ENCODE data around the gene PARP9. TPM values are rescaled to one million over a fixed set of nuclear protein-coding genes. Genes with fewer than 3 reads are reported as not detected.

Gene PARP9
- total and polyA plus RNA-seq, 2 experiments from 2014 or later, result 15.0 to 29.8 TPM

DNA sequence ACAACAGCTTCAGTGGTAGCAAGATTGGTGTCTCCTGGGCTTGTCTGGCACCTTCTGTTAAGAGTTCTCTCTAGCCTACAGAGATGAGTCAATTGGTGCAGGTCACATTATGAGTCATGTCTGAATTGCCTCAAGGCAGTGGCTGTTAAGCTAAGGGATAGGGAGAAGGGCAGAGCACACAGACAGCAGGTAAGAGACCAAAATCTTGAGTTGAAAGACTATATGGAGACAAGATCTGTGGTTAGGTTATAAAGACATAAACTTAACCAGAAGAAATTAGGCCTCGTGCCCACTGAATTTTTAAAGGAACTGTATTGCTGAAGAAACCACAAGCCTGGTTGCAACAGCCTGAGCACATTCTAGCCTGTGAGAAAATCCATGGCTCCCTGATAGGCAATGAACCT is 30.2 kb downstream of the PARP9 start:
- peak overlapping the region; percentile 40 for H3K27ac ChIP-seq
- no peaks in the 10 kb centered on the region for H3K9me3 ChIP-seq (ENCODE audit: low read depth)
- H3K79me2 ChIP-seq, result no peaks in the 10 kb centered on the region
- 57% methylated on average over 1 of the region's 1 CpG for WGBS (ENCODE audit: low lambda C conversion rate, missing lambda C conversion rate)
- H3K4me3 ChIP-seq, result no peak overlapping the region
- H3K36me3 ChIP-seq (replicated peaks; ENCODE audit: insufficient read depth, low read depth), result no peaks in the 10 kb centered on the region
- no peaks in the 10 kb centered on the region for H3K27me3 ChIP-seq
- H3K4me1 ChIP-seq (ENCODE audit: insufficient read depth), result no peaks in the 10 kb centered on the region
- TF ChIP-seq, protein P1, sequence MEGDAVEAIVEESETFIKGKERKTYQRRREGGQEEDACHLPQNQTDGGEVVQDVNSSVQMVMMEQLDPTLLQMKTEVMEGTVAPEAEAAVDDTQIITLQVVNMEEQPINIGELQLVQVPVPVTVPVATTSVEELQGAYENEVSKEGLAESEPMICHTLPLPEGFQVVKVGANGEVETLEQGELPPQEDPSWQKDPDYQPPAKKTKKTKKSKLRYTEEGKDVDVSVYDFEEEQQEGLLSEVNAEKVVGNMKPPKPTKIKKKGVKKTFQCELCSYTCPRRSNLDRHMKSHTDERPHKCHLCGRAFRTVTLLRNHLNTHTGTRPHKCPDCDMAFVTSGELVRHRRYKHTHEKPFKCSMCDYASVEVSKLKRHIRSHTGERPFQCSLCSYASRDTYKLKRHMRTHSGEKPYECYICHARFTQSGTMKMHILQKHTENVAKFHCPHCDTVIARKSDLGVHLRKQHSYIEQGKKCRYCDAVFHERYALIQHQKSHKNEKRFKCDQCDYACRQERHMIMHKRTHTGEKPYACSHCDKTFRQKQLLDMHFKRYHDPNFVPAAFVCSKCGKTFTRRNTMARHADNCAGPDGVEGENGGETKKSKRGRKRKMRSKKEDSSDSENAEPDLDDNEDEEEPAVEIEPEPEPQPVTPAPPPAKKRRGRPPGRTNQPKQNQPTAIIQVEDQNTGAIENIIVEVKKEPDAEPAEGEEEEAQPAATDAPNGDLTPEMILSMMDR (IDR thresholded peaks at IDR 0.05; ENCODE audit: poor library complexity), result no peak
- TF ChIP-seq EZH2 (IDR thresholded peaks at IDR 0.05; ENCODE audit: borderline replicate concordance) (no peak), EZH2phosphoT487 (IDR thresholded peaks at IDR 0.05; ENCODE audit: low read depth, severe bottlenecking, unreplicated experiment) (no peak)
- DNase-seq (ENCODE audit: low spot score), result peak; percentile 42
- no peak overlapping the region for H3K4me2 ChIP-seq
- H3K9me2 ChIP-seq (replicated peaks; ENCODE audit: insufficient read depth), result no peaks in the 10 kb centered on the region
- H4K20me1 ChIP-seq (ENCODE audit: insufficient read depth, poor library complexity, severe bottlenecking), result no peaks in the 10 kb centered on the region
- no peak overlapping the region for H2AFZ ChIP-seq

DNA sequence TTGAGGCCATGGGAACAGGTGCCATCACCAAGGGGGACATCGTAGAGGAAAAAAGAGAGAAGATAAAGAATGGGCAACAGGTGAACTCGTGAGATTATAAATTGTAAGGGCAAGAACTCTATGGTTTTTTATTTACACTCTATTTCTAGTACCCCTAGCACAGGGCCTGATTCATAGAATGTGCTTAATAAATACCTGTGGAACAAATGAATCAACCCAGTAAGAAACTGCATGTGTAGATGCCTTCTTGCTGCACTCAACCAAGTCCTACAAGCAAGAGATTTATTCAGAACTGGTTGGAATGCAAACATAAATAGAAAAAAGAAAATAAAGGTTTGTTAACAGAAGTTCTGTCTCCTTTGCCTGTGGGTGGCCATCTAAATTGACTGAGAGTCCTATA is 30.6 kb downstream of the PARP9 start:
- no peaks in the 10 kb centered on the region for H3K9me3 ChIP-seq (ENCODE audit: low read depth)
- H3K27me3 ChIP-seq, result no peaks in the 10 kb centered on the region
- H3K79me2 ChIP-seq, result no peaks in the 10 kb centered on the region
- no peak overlapping the region for H3K4me3 ChIP-seq
- WGBS (ENCODE audit: low lambda C conversion rate, missing lambda C conversion rate), result 89% methylated on average over 2 of the region's 2 CpGs
- H3K4me2 ChIP-seq, result no peak overlapping the region
- H3K9me2 ChIP-seq (replicated peaks; ENCODE audit: insufficient read depth), result no peaks in the 10 kb centered on the region
- H3K4me1 ChIP-seq (ENCODE audit: insufficient read depth), result no peaks in the 10 kb centered on the region
- no peaks in the 10 kb centered on the region for H4K20me1 ChIP-seq (ENCODE audit: insufficient read depth, poor library complexity, severe bottlenecking)
- DNase-seq (ENCODE audit: low spot score), result no peak
- no peak overlapping the region for H3K27ac ChIP-seq
- H3K36me3 ChIP-seq (replicated peaks; ENCODE audit: insufficient read depth, low read depth), result no peaks in the 10 kb centered on the region
- no peak overlapping the region for H2AFZ ChIP-seq
- TF ChIP-seq, protein P1 (IDR thresholded peaks at IDR 0.05; ENCODE audit: poor library complexity), result no peak
- TF ChIP-seq EZH2 (IDR thresholded peaks at IDR 0.05; ENCODE audit: borderline replicate concordance) (no peak), EZH2phosphoT487 (IDR thresholded peaks at IDR 0.05; ENCODE audit: low read depth, severe bottlenecking, unreplicated experiment) (no peak)

GRCh38 chr3:122530164-122530563 is 33.9 kb downstream of the PARP9 start:
- TF ChIP-seq EZH2phosphoT487 (IDR thresholded peaks at IDR 0.05; ENCODE audit: low read depth, severe bottlenecking, unreplicated experiment), result no peak
- 98% methylated on average over 2 of the region's 2 CpGs for WGBS (ENCODE audit: low lambda C conversion rate, missing lambda C conversion rate)

GRCh38 chr3:122523317-122523716 is 40.8 kb downstream of the PARP9 start:
- Histone ChIP-seq H3K4me3 (no peak overlapping the region), H3K27ac (no peak overlapping the region), H4K20me1 (ENCODE audit: insufficient read depth, poor library complexity, severe bottlenecking) (no peaks in the 10 kb centered on the region), H3K27me3 (no peaks in the 10 kb centered on the region), H2AFZ (no peak overlapping the region), H3K4me2 (no peak overlapping the region), H3K9me3 (ENCODE audit: low read depth) (no peaks in the 10 kb centered on the region), H3K79me2 (no peaks in the 10 kb centered on the region), H3K9me2 (replicated peaks; ENCODE audit: insufficient read depth) (no peaks in the 10 kb centered on the region), H3K36me3 (replicated peaks; ENCODE audit: insufficient read depth, low read depth) (no peaks in the 10 kb centered on the region), H3K4me1 (ENCODE audit: insufficient read depth) (no peaks in the 10 kb centered on the region)
- 93% methylated on average over 11 of the region's 11 CpGs for WGBS (ENCODE audit: low lambda C conversion rate, missing lambda C conversion rate)
- TF ChIP-seq EZH2 (IDR thresholded peaks at IDR 0.05; ENCODE audit: borderline replicate concordance) (no peak), EZH2phosphoT487 (IDR thresholded peaks at IDR 0.05; ENCODE audit: low read depth, severe bottlenecking, unreplicated experiment) (no peak)
- TF ChIP-seq, protein P1 (IDR thresholded peaks at IDR 0.05; ENCODE audit: poor library complexity), result no peak
- no peak for DNase-seq (ENCODE audit: low spot score)

More at GRCh38 chr3:122530164-122530563, 33.9 kb downstream of the PARP9 start:
- Histone ChIP-seq H3K79me2 (no peaks in the 10 kb centered on the region), H3K27ac (no peak overlapping the region), H4K20me1 (ENCODE audit: insufficient read depth, poor library complexity, severe bottlenecking) (no peaks in the 10 kb centered on the region), H3K4me1 (ENCODE audit: insufficient read depth) (no peaks in the 10 kb centered on the region), H3K9me2 (replicated peaks; ENCODE audit: insufficient read depth) (no peaks in the 10 kb centered on the region), H3K9me3 (ENCODE audit: low read depth) (no peaks in the 10 kb centered on the region), H3K27me3 (no peaks in the 10 kb centered on the region), H2AFZ (no peak overlapping the region), H3K36me3 (replicated peaks; ENCODE audit: insufficient read depth, low read depth) (no peaks in the 10 kb centered on the region), H3K4me3 (no peak overlapping the region), H3K4me2 (no peak overlapping the region)
- DNase-seq (ENCODE audit: low spot score), result no peak
